Lung (tissue), 12 donors: ENCODE measurements around the gene KRTCAP2. TPM values are rescaled to one million over a fixed set of nuclear protein-coding genes. Genes with fewer than 3 reads are reported as not detected.

Experiments
- ATAC-seq: fragments of 200-7000 bp; cut with Tn5 transposase; one replicate; pipeline ENCODE4 v1.9.1; 2020; ENCODE audit warnings: moderate number of reproducible peaks; ENCODE audit not compliant: insufficient read depth, low FRiP score
- DNase-seq, 3 donors: peaks; one replicate each; pipeline ENCODE4 v3.0.0-alpha.2; 2013 to 2017
- H3K27ac ChIP-seq, 2 donors: one replicate each; pipeline ENCODE4 v1.5.1; 2013; ENCODE audit warnings: mild to moderate bottlenecking in 2 of 2, moderate library complexity in 2 of 2, control low read depth in 1 of 2, inconsistent platforms in 1 of 2, low read depth in 1 of 2, low read length in 1 of 2
- H3K27me3 ChIP-seq, 3 donors: one replicate each; pipeline ENCODE4 v1.5.1; 2013; ENCODE audit warnings: low read length in 2 of 3; ENCODE audit not compliant: control insufficient read depth in 3 of 3, insufficient read depth in 3 of 3
- H3K36me3 ChIP-seq, 4 donors: one replicate each; pipeline ENCODE4 v1.5.1; 2013; ENCODE audit warnings: low read length in 4 of 4, mild to moderate bottlenecking in 1 of 4, moderate library complexity in 1 of 4; ENCODE audit not compliant: control insufficient read depth in 4 of 4, insufficient read depth in 4 of 4
- H3K4me1 ChIP-seq, 5 donors: one replicate each; pipeline ENCODE4 v1.5.1; 2013; ENCODE audit warnings: low read length in 5 of 5, mild to moderate bottlenecking in 2 of 5, moderate library complexity in 1 of 5; ENCODE audit not compliant: control insufficient read depth in 5 of 5, insufficient read depth in 5 of 5
- H3K4me3 ChIP-seq: one replicate; pipeline ENCODE4 v1.5.1; 2013; ENCODE audit warnings: mild to moderate bottlenecking, control low read depth, moderate library complexity
- H3K9ac ChIP-seq, 2 donors: one replicate each; pipeline ENCODE4 v1.5.1; 2013; ENCODE audit warnings: low read length in 2 of 2, control low read depth in 1 of 2; ENCODE audit not compliant: insufficient read depth in 1 of 2
- H3K9me3 ChIP-seq, 4 donors: one replicate each; pipeline ENCODE4 v1.5.1; 2013; ENCODE audit warnings: low read length in 3 of 4, mild to moderate bottlenecking in 1 of 4, moderate library complexity in 1 of 4; ENCODE audit not compliant: control insufficient read depth in 4 of 4, insufficient read depth in 3 of 4
- WGBS, 2 donors: extraction: QIAGEN DNeasy Blood & Tissue Kit; methylation state at CpG; one replicate each; pipeline ENCODE4 v1.1.7; 2013; 5-methylcytosine and 5-hydroxymethylcytosine counted together
- polyA plus RNA-seq, 2 donors: library from polyadenylated mRNA; stranded (reverse); fragments of 200-250 nt; gene quantifications; one replicate each; pipeline ENCODE4 v1.2.1, GENCODE V29; 2013
- total RNA-seq, 2 donors: library from RNA; depleted of rRNA in 1 of 2; stranded (reverse); fragments of >200 nt in 1 of 2; gene quantifications; one replicate each; pipeline ENCODE4 v1.2.1, GENCODE V29; 2014 to 2021
- TF ChIP-seq, protein P1 (sequence below): IDR thresholded peaks from 2 replicates; pipeline ENCODE4 v1.5.1; 2012; ENCODE audit warnings: mild to moderate bottlenecking; ENCODE audit errors: control extremely low read depth, extremely low read depth
- donor health status: control.
- donor health status: control.
- donor health status: Bipolar disorder and iron deficiency.
- donor health status: healthy.
- donor health status: DM: yes; HTN: yes; CAD: no.

The KRTCAP2 gene
- total and polyA plus RNA-seq, 4 donors, result 58.2 to 592 (median 190) TPM

DNA sequence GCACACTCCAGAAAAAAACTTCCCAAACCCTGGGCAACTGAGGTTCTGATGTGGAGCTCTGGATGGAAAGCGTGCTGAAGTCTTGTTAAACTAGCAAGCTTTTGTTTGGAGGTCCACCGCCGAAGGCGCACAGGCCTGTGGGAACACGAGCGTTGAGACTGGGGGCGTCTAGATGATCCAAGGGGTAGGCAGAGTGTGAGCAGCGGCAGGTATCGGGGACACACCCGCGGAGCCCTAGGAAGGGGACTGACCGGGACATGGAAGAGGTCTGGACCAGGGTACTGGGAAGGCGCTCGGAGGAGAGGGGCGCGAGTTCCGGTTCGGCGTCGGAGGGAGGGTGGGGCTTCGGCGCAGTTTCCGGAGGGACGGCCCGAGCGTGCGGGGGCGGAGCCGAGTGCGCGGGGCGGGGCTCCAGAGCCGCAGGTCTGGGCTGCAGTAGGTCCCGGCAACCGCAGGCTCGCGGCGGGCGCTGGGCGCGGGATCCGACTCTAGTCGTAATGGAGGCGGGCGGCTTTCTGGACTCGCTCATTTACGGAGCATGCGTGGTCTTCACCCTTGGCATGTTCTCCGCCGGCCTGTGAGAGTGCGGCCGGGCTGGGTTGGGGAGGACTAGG, 37.6 kb downstream of the KRTCAP2 start, which contains the start of gene SLC50A1:
Gene SLC50A1 (plus strand): TSS at position 438 of the 614 bp plus-strand sequence. CDS start 60 bp downstream, at position 498.
- DNase-seq (peak; percentile 95 to 98 (median 97)), ATAC-seq (peak; percentile 89)
- no peaks in the 10 kb centered on the region for H3K9me3 ChIP-seq
- H3K9ac ChIP-seq, result peak within 1 kb of the TSS; percentile 59 to 89
- H3K36me3 ChIP-seq, result peaks cover 2 to 27% (median 13%) of the 10 kb centered on the region in 4 donors
- H3K4me3 ChIP-seq, result peak within 1 kb of the TSS; percentile 55
- TF ChIP-seq, protein P1, sequence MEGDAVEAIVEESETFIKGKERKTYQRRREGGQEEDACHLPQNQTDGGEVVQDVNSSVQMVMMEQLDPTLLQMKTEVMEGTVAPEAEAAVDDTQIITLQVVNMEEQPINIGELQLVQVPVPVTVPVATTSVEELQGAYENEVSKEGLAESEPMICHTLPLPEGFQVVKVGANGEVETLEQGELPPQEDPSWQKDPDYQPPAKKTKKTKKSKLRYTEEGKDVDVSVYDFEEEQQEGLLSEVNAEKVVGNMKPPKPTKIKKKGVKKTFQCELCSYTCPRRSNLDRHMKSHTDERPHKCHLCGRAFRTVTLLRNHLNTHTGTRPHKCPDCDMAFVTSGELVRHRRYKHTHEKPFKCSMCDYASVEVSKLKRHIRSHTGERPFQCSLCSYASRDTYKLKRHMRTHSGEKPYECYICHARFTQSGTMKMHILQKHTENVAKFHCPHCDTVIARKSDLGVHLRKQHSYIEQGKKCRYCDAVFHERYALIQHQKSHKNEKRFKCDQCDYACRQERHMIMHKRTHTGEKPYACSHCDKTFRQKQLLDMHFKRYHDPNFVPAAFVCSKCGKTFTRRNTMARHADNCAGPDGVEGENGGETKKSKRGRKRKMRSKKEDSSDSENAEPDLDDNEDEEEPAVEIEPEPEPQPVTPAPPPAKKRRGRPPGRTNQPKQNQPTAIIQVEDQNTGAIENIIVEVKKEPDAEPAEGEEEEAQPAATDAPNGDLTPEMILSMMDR, result no peak
- H3K27me3 ChIP-seq, result no peaks in the 10 kb centered on the region
- WGBS, 2 donors, result 0 to 1% methylated on average over 42 to 52 of the region's 52 CpGs
- peaks cover 3 to 34% (median 10%) of the 10 kb centered on the region in 5 donors for H3K4me1 ChIP-seq
- H3K27ac ChIP-seq, result peak within 1 kb of the TSS; percentile 93 to 99

DNA sequence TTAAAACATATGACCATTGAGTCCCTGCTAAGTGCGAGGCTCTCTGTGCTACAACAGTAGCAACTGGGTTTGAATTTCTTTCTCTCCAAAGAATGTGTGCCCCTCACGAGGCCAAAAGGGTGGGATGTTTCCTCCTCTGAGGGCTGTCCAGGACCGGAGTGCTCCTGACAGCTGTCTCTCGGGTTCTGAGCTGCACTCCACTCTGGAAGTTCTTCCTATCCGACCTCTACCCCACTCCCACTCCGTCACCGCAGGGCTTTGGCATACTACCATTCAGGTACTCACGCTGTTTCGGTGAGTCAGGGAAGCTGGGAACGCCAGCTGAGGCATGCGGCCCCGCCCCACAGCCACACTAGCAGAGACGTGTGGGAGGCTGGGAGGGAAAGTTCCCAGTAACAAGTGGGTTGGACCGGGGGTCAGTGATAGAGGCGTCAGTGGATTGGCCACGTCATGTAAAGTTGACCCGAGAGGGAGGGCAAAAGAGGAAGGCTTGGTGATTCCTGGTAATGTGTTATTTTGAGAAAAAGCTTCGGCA, 38.2 kb downstream of the KRTCAP2 start:
- Histone ChIP-seq H3K36me3 (peaks cover 0 to 27% (median 13%) of the 10 kb centered on the region in 4 donors), H3K27ac (peak overlapping the region; percentile 93 to 99), H3K9ac (peak overlapping the region; percentile 26 to 89), H3K4me3 (peak overlapping the region; percentile 55), H3K27me3 (no peaks in the 10 kb centered on the region), H3K9me3 (no peaks in the 10 kb centered on the region), H3K4me1 (peaks cover 3 to 36% (median 10%) of the 10 kb centered on the region in 5 donors)
- peak; percentile 83 for ATAC-seq
- DNase-seq, result peak; percentile 78 to 79 (median 78)
- 8 to 18% methylated on average over 18 of the region's 18 CpGs for WGBS, 2 donors
- TF ChIP-seq, protein P1, result no peak

DNA sequence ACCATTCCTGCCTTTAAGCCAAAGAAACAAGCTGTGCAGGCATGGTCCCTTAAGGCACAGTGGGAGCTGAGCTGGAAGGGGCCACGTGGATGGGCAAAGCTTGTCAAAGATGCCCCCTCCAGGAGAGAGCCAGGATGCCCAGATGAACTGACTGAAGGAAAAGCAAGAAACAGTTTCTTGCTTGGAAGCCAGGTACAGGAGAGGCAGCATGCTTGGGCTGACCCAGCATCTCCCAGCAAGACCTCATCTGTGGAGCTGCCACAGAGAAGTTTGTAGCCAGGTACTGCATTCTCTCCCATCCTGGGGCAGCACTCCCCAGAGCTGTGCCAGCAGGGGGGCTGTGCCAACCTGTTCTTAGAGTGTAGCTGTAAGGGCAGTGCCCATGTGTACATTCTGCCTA, 38.8 kb downstream of the KRTCAP2 start:
- WGBS, 2 donors, result 62 to 75% methylated on average over 1 of the region's 1 CpG
- Histone ChIP-seq H3K9ac (peak overlapping the region in 1 of 2 donors; percentile 89), H3K4me1 (peaks cover 3 to 35% (median 10%) of the 10 kb centered on the region in 5 donors), H3K4me3 (no peak overlapping the region), H3K9me3 (no peaks in the 10 kb centered on the region), H3K27ac (peak overlapping the region; percentile 93 to 99), H3K27me3 (peaks cover 0 to 2% (median 0%) of the 10 kb centered on the region in 3 donors), H3K36me3 (peaks cover 0 to 27% (median 13%) of the 10 kb centered on the region in 4 donors)
- TF ChIP-seq, protein P1, result no peak
- no peak for ATAC-seq
- DNase-seq, result no peak
